Activated T-helper 1 cell treated with anti-CD3 and anti-CD28 coated beads, Interleukin-12 subunit alpha, Interleukin-12 subunit beta, Interleukin-2, Interleukin-4 antibody, amounts not matched to agents 30 ng/mL and 10 ng/mL and 1 ng/mL, durations not matched to agents 14 hours and 24 hours and 36 hours (primary cell): ENCODE results near the gene SV2B. TPM values are rescaled to one million over a fixed set of nuclear protein-coding genes. Genes with fewer than 3 reads are reported as not detected.

ENCODE experiments used
- DNase-seq: peaks from one replicate; pipeline ENCODE4 v3.0.0; 2021; ENCODE audit warnings: low spot score
- H3K27ac Mint-ChIP-seq: one replicate; pipeline ENCODE4 v1.8.0; 2021; ENCODE audit warnings: mild to moderate bottlenecking, mixed read lengths
- H3K27me3 Mint-ChIP-seq: one replicate; pipeline ENCODE4 v1.8.0; 2022; ENCODE audit warnings: mild to moderate bottlenecking, moderate library complexity, mixed read lengths; ENCODE audit not compliant: insufficient read depth
- H3K36me3 Mint-ChIP-seq: one replicate; pipeline ENCODE4 v1.8.0; 2021; ENCODE audit warnings: low read depth, mixed read lengths
- H3K4me1 Mint-ChIP-seq: one replicate; pipeline ENCODE4 v1.8.0; 2021; ENCODE audit warnings: low read depth, mixed read lengths
- H3K4me3 Mint-ChIP-seq: one replicate; pipeline ENCODE4 v1.8.0; 2021; ENCODE audit warnings: mild to moderate bottlenecking, moderate library complexity, mixed read lengths
- H3K9me3 Mint-ChIP-seq: one replicate; pipeline ENCODE4 v1.8.0; 2021; ENCODE audit warnings: mixed read lengths
- intact Hi-C: fragments of 100-400 bp; cut with micrococcal nuclease; formaldehyde crosslinking; loops from one replicate; pipeline ENCODE4 v1.15.1; 2024
- total RNA-seq: library from RNA; stranded (reverse); gene quantifications from 2 replicates; pipeline ENCODE4 v1.2.3, GENCODE V29; 2022

SV2B gene
- total RNA-seq, 1 donor from 2014 or later, result 0.08 TPM

- no peaks in the 10 kb centered on the region for H3K36me3 Mint-ChIP-seq
- H3K4me1 Mint-ChIP-seq, result no peaks in the 10 kb centered on the region
- H3K4me3 Mint-ChIP-seq, result no peak overlapping the region
- H3K9me3 Mint-ChIP-seq, result no peaks in the 10 kb centered on the region
- H3K27me3 Mint-ChIP-seq, result peaks cover 13% of the 10 kb centered on the region
- DNase-seq, result no peak
- intact Hi-C loops, result no loop called here
- no peak overlapping the region for H3K27ac Mint-ChIP-seq
Measured at GRCh38 chr15:91216000-91216399, 115.9 kb downstream of the SV2B start.

GRCh38 chr15:91219206-91219605 lies 119.1 kb downstream of the SV2B start:
- no peaks in the 10 kb centered on the region for H3K36me3 Mint-ChIP-seq
- intact Hi-C loops, result no loop called here
- no peak overlapping the region for H3K4me3 Mint-ChIP-seq
- peaks cover 10% of the 10 kb centered on the region for H3K27me3 Mint-ChIP-seq
- H3K9me3 Mint-ChIP-seq, result no peaks in the 10 kb centered on the region
- H3K4me1 Mint-ChIP-seq, result no peaks in the 10 kb centered on the region
- H3K27ac Mint-ChIP-seq, result no peak overlapping the region
- no peak for DNase-seq

GRCh38 chr15:91222052-91222451 lies 122.0 kb downstream of the SV2B start:
- no peak overlapping the region for H3K27ac Mint-ChIP-seq
- peaks cover 10% of the 10 kb centered on the region for H3K27me3 Mint-ChIP-seq
- H3K36me3 Mint-ChIP-seq, result no peaks in the 10 kb centered on the region
- intact Hi-C loops, result no loop called here
- no peaks in the 10 kb centered on the region for H3K4me1 Mint-ChIP-seq
- no peak overlapping the region for H3K4me3 Mint-ChIP-seq
- no peaks in the 10 kb centered on the region for H3K9me3 Mint-ChIP-seq
- DNase-seq, result no peak

GRCh38 chr15:91223863-91224262 lies 123.8 kb downstream of the SV2B start:
- Mint-ChIP-seq H3K36me3 (no peaks in the 10 kb centered on the region), H3K4me3 (no peak overlapping the region), H3K27ac (no peak overlapping the region), H3K4me1 (no peaks in the 10 kb centered on the region), H3K27me3 (peaks cover 6% of the 10 kb centered on the region), H3K9me3 (no peaks in the 10 kb centered on the region)
- intact Hi-C loops, result loop anchor here (1.0 kb wide), 1 partner anchor 168 kb away; no protein-coding TSS in a partner anchor
- no peak for DNase-seq

GRCh38 chr15:91224755-91225380 lies 124.8 kb downstream of the SV2B start:
- DNase-seq, result no peak
- Mint-ChIP-seq H3K36me3 (no peaks in the 10 kb centered on the region), H3K27ac (no peak overlapping the region), H3K27me3 (peaks cover 8% of the 10 kb centered on the region), H3K9me3 (no peaks in the 10 kb centered on the region), H3K4me3 (no peak overlapping the region), H3K4me1 (no peaks in the 10 kb centered on the region)
- intact Hi-C loops, result loop anchor here (1.0 kb wide), 1 partner anchor 169 kb away; no protein-coding TSS in a partner anchor

- Mint-ChIP-seq H3K27ac (no peak overlapping the region), H3K4me3 (no peak overlapping the region), H3K27me3 (peaks cover 6% of the 10 kb centered on the region), H3K4me1 (no peaks in the 10 kb centered on the region), H3K9me3 (no peaks in the 10 kb centered on the region), H3K36me3 (no peaks in the 10 kb centered on the region)
- intact Hi-C loops, result no loop called here
- no peak for DNase-seq
Measured at GRCh38 chr15:91225741-91226140, 125.7 kb downstream of the SV2B start.

- H3K4me1 Mint-ChIP-seq, result no peaks in the 10 kb centered on the region
- peaks cover 11% of the 10 kb centered on the region for H3K27me3 Mint-ChIP-seq
- no peaks in the 10 kb centered on the region for H3K9me3 Mint-ChIP-seq
- H3K27ac Mint-ChIP-seq, result no peak overlapping the region
- DNase-seq, result no peak
- intact Hi-C loops, result no loop called here
- no peak overlapping the region for H3K4me3 Mint-ChIP-seq
- no peaks in the 10 kb centered on the region for H3K36me3 Mint-ChIP-seq
Measured at GRCh38 chr15:91227117-91227516, 127.1 kb downstream of the SV2B start.

- H3K36me3 Mint-ChIP-seq, result no peaks in the 10 kb centered on the region
- H3K27me3 Mint-ChIP-seq, result peaks cover 11% of the 10 kb centered on the region
- H3K4me3 Mint-ChIP-seq, result no peak overlapping the region
- H3K27ac Mint-ChIP-seq, result no peak overlapping the region
- no peak for DNase-seq
- no peaks in the 10 kb centered on the region for H3K9me3 Mint-ChIP-seq
- intact Hi-C loops, result no loop called here
- H3K4me1 Mint-ChIP-seq, result no peaks in the 10 kb centered on the region
Measured at GRCh38 chr15:91227766-91228165, 127.7 kb downstream of the SV2B start.

- Mint-ChIP-seq H3K4me1 (no peaks in the 10 kb centered on the region), H3K27ac (no peak overlapping the region), H3K36me3 (no peaks in the 10 kb centered on the region), H3K9me3 (peaks cover 3% of the 10 kb centered on the region), H3K4me3 (no peak overlapping the region), H3K27me3 (peaks cover 11% of the 10 kb centered on the region)
- intact Hi-C loops, result no loop called here
- no peak for DNase-seq
Measured at GRCh38 chr15:91228383-91228782, 128.3 kb downstream of the SV2B start.

- no peak for DNase-seq
- Mint-ChIP-seq H3K4me1 (no peaks in the 10 kb centered on the region), H3K9me3 (peaks cover 3% of the 10 kb centered on the region), H3K4me3 (no peak overlapping the region), H3K27me3 (peaks cover 11% of the 10 kb centered on the region), H3K36me3 (no peaks in the 10 kb centered on the region), H3K27ac (no peak overlapping the region)
- intact Hi-C loops, result no loop called here
Measured at GRCh38 chr15:91228890-91229289, 128.8 kb downstream of the SV2B start.

GRCh38 chr15:91231703-91232102 lies 131.6 kb downstream of the SV2B start:
- DNase-seq, result no peak
- no peaks in the 10 kb centered on the region for H3K36me3 Mint-ChIP-seq
- no peak overlapping the region for H3K27ac Mint-ChIP-seq
- H3K4me3 Mint-ChIP-seq, result no peak overlapping the region
- no peaks in the 10 kb centered on the region for H3K4me1 Mint-ChIP-seq
- intact Hi-C loops, result no loop called here
- peaks cover 25% of the 10 kb centered on the region for H3K27me3 Mint-ChIP-seq
- peaks cover 3% of the 10 kb centered on the region for H3K9me3 Mint-ChIP-seq

GRCh38 chr15:91234759-91235158 lies 134.7 kb downstream of the SV2B start:
- H3K27ac Mint-ChIP-seq, result no peak overlapping the region
- peaks cover 22% of the 10 kb centered on the region for H3K27me3 Mint-ChIP-seq
- H3K9me3 Mint-ChIP-seq, result peaks cover 3% of the 10 kb centered on the region
- no peaks in the 10 kb centered on the region for H3K36me3 Mint-ChIP-seq
- no peaks in the 10 kb centered on the region for H3K4me1 Mint-ChIP-seq
- intact Hi-C loops, result no loop called here
- no peak overlapping the region for H3K4me3 Mint-ChIP-seq
- DNase-seq, result no peak

- H3K4me3 Mint-ChIP-seq, result no peak overlapping the region
- no peaks in the 10 kb centered on the region for H3K4me1 Mint-ChIP-seq
- peaks cover 3% of the 10 kb centered on the region for H3K9me3 Mint-ChIP-seq
- peaks cover 22% of the 10 kb centered on the region for H3K27me3 Mint-ChIP-seq
- H3K36me3 Mint-ChIP-seq, result no peaks in the 10 kb centered on the region
- intact Hi-C loops, result no loop called here
- DNase-seq, result no peak
- no peak overlapping the region for H3K27ac Mint-ChIP-seq
Measured at GRCh38 chr15:91235376-91235775, 135.3 kb downstream of the SV2B start.

GRCh38 chr15:91237445-91237844 lies 137.4 kb downstream of the SV2B start:
- no peak for DNase-seq
- Mint-ChIP-seq H3K27ac (no peak overlapping the region), H3K4me1 (no peaks in the 10 kb centered on the region), H3K36me3 (no peaks in the 10 kb centered on the region), H3K4me3 (no peak overlapping the region), H3K27me3 (peaks cover 16% of the 10 kb centered on the region), H3K9me3 (peaks cover 3% of the 10 kb centered on the region)
- intact Hi-C loops, result no loop called here
